ENCODE results near the gene KIF12. TPM values are rescaled to one million over a fixed set of nuclear protein-coding genes. Genes with fewer than 3 reads are reported as not detected.

KIF12 gene
- total RNA-seq (0.42 TPM), polyA plus RNA-seq (0.11 TPM)

GRCh38 chr9:114098936-114099668, at the start of gene KIF12:
KIF12 (minus strand) TSS chr9:114099292; CDS start chr9:114099276, 16 bp downstream.
- no peaks in the 10 kb centered on the region for H3K36me3 ChIP-seq (ENCODE audit: insufficient read depth)
- WGBS: 26% methylated on average over 32 of the region's 32 CpGs
- no peak for DNase-seq (ENCODE audit: extremely low spot score)
- peak within 1 kb of the TSS; percentile 42 for H3K4me3 ChIP-seq (ENCODE audit: low read depth, low read length)
- H3K4me1 ChIP-seq (ENCODE audit: insufficient read depth): no peaks in the 10 kb centered on the region
- no peak within 1 kb of the TSS for H3K27ac ChIP-seq (ENCODE audit: low read depth)

GRCh38 chr9:114146735-114147134, 47.6 kb upstream of the KIF12 start:
- H3K27ac ChIP-seq (ENCODE audit: low read depth): no peak overlapping the region
- no peaks in the 10 kb centered on the region for H3K36me3 ChIP-seq (ENCODE audit: insufficient read depth)
- no peak for DNase-seq (ENCODE audit: extremely low spot score)
- H3K4me3 ChIP-seq (ENCODE audit: low read depth, low read length): no peak overlapping the region
- WGBS: 89% methylated on average over 6 of the region's 6 CpGs
- H3K4me1 ChIP-seq (ENCODE audit: insufficient read depth): no peaks in the 10 kb centered on the region

- no peaks in the 10 kb centered on the region for H3K36me3 ChIP-seq (ENCODE audit: insufficient read depth)
- H3K4me3 ChIP-seq (ENCODE audit: low read depth, low read length): no peak overlapping the region
- WGBS: 97% methylated on average over 5 of the region's 5 CpGs
- no peaks in the 10 kb centered on the region for H3K4me1 ChIP-seq (ENCODE audit: insufficient read depth)
- no peak for DNase-seq (ENCODE audit: extremely low spot score)
- H3K27ac ChIP-seq (ENCODE audit: low read depth): no peak overlapping the region
These were observed 44.1 kb upstream of the KIF12 start for GRCh38 chr9:114143234-114143633.

GRCh38 chr9:114141553-114142402, 42.7 kb upstream of the KIF12 start:
- H3K4me1 ChIP-seq (ENCODE audit: insufficient read depth): no peaks in the 10 kb centered on the region
- 36% methylated on average over 7 of the region's 7 CpGs for WGBS
- no peak overlapping the region for H3K27ac ChIP-seq (ENCODE audit: low read depth)
- H3K4me3 ChIP-seq (ENCODE audit: low read depth, low read length): no peak overlapping the region
- DNase-seq (ENCODE audit: extremely low spot score): no peak
- no peaks in the 10 kb centered on the region for H3K36me3 ChIP-seq (ENCODE audit: insufficient read depth)

- 34% methylated on average over 4 of the region's 4 CpGs for WGBS
- DNase-seq (ENCODE audit: extremely low spot score): no peak
- no peak overlapping the region for H3K27ac ChIP-seq (ENCODE audit: low read depth)
- H3K4me3 ChIP-seq (ENCODE audit: low read depth, low read length): no peak overlapping the region
- no peaks in the 10 kb centered on the region for H3K36me3 ChIP-seq (ENCODE audit: insufficient read depth)
- no peaks in the 10 kb centered on the region for H3K4me1 ChIP-seq (ENCODE audit: insufficient read depth)
These were observed 41.8 kb upstream of the KIF12 start for GRCh38 chr9:114140850-114141249.

GRCh38 chr9:114140401-114140800, 41.3 kb upstream of the KIF12 start:
- DNase-seq (ENCODE audit: extremely low spot score): no peak
- Histone ChIP-seq H3K36me3 (ENCODE audit: insufficient read depth) (no peaks in the 10 kb centered on the region), H3K4me1 (ENCODE audit: insufficient read depth) (no peaks in the 10 kb centered on the region), H3K4me3 (ENCODE audit: low read depth, low read length) (no peak overlapping the region), H3K27ac (ENCODE audit: low read depth) (no peak overlapping the region)
- 98% methylated on average over 2 of the region's 2 CpGs for WGBS

GRCh38 chr9:114139071-114139470, 40.0 kb upstream of the KIF12 start:
- no peak overlapping the region for H3K4me3 ChIP-seq (ENCODE audit: low read depth, low read length)
- WGBS: 82% methylated on average over 5 of the region's 5 CpGs
- no peak for DNase-seq (ENCODE audit: extremely low spot score)
- H3K27ac ChIP-seq (ENCODE audit: low read depth): no peak overlapping the region
- no peaks in the 10 kb centered on the region for H3K4me1 ChIP-seq (ENCODE audit: insufficient read depth)
- no peaks in the 10 kb centered on the region for H3K36me3 ChIP-seq (ENCODE audit: insufficient read depth)

- no peak for DNase-seq (ENCODE audit: extremely low spot score)
These were observed 39.5 kb upstream of the KIF12 start for GRCh38 chr9:114138552-114138971.

GRCh38 chr9:114137831-114138230, 38.7 kb upstream of the KIF12 start:
- H3K36me3 ChIP-seq (ENCODE audit: insufficient read depth): no peaks in the 10 kb centered on the region
- no peak for DNase-seq (ENCODE audit: extremely low spot score)
- H3K4me1 ChIP-seq (ENCODE audit: insufficient read depth): no peaks in the 10 kb centered on the region
- no peak overlapping the region for H3K27ac ChIP-seq (ENCODE audit: low read depth)
- no peak overlapping the region for H3K4me3 ChIP-seq (ENCODE audit: low read depth, low read length)
- WGBS: 97% methylated on average over 6 of the region's 6 CpGs

More at GRCh38 chr9:114138552-114138971, 39.5 kb upstream of the KIF12 start:
- no peaks in the 10 kb centered on the region for H3K4me1 ChIP-seq (ENCODE audit: insufficient read depth)
- WGBS: 69% methylated on average over 8 of the region's 8 CpGs
- H3K27ac ChIP-seq (ENCODE audit: low read depth): no peak overlapping the region
- no peaks in the 10 kb centered on the region for H3K36me3 ChIP-seq (ENCODE audit: insufficient read depth)
- no peak overlapping the region for H3K4me3 ChIP-seq (ENCODE audit: low read depth, low read length)

GRCh38 chr9:114134827-114135396, 35.8 kb upstream of the KIF12 start:
- no peak overlapping the region for H3K27ac ChIP-seq (ENCODE audit: low read depth)
- H3K4me1 ChIP-seq (ENCODE audit: insufficient read depth): no peaks in the 10 kb centered on the region
- H3K36me3 ChIP-seq (ENCODE audit: insufficient read depth): no peaks in the 10 kb centered on the region
- no peak overlapping the region for H3K4me3 ChIP-seq (ENCODE audit: low read depth, low read length)
- WGBS: 84% methylated on average over 5 of the region's 5 CpGs
- DNase-seq (ENCODE audit: extremely low spot score): no peak

GRCh38 chr9:114132550-114132918, 33.4 kb upstream of the KIF12 start:
- 95% methylated on average over 7 of the region's 7 CpGs for WGBS
- DNase-seq (ENCODE audit: extremely low spot score): no peak
- no peaks in the 10 kb centered on the region for H3K36me3 ChIP-seq (ENCODE audit: insufficient read depth)
- H3K27ac ChIP-seq (ENCODE audit: low read depth): no peak overlapping the region
- no peaks in the 10 kb centered on the region for H3K4me1 ChIP-seq (ENCODE audit: insufficient read depth)
- H3K4me3 ChIP-seq (ENCODE audit: low read depth, low read length): no peak overlapping the region

- H3K4me1 ChIP-seq (ENCODE audit: insufficient read depth): no peaks in the 10 kb centered on the region
- H3K36me3 ChIP-seq (ENCODE audit: insufficient read depth): no peaks in the 10 kb centered on the region
- no peak overlapping the region for H3K4me3 ChIP-seq (ENCODE audit: low read depth, low read length)
- H3K27ac ChIP-seq (ENCODE audit: low read depth): no peak overlapping the region
- WGBS: 74% methylated on average over 10 of the region's 10 CpGs
- no peak for DNase-seq (ENCODE audit: extremely low spot score)
These were observed 32.9 kb upstream of the KIF12 start for GRCh38 chr9:114131808-114132549.

GRCh38 chr9:114130624-114131277, 31.7 kb upstream of the KIF12 start:
- H3K4me3 ChIP-seq (ENCODE audit: low read depth, low read length): no peak overlapping the region
- no peaks in the 10 kb centered on the region for H3K36me3 ChIP-seq (ENCODE audit: insufficient read depth)
- H3K27ac ChIP-seq (ENCODE audit: low read depth): no peak overlapping the region
- no peak for DNase-seq (ENCODE audit: extremely low spot score)
- no peaks in the 10 kb centered on the region for H3K4me1 ChIP-seq (ENCODE audit: insufficient read depth)
- WGBS: 91% methylated on average over 4 of the region's 4 CpGs

Measured in urinary bladder (tissue), 4 donors.